Measurements from ENCODE around the gene FKBP15.
"Not testable (repeated sequence)": the region's sequence is repeated elsewhere in the genome, so short reads cannot be mapped to it uniquely, and the experiment has no call there.

FKBP15 gene

DNA sequence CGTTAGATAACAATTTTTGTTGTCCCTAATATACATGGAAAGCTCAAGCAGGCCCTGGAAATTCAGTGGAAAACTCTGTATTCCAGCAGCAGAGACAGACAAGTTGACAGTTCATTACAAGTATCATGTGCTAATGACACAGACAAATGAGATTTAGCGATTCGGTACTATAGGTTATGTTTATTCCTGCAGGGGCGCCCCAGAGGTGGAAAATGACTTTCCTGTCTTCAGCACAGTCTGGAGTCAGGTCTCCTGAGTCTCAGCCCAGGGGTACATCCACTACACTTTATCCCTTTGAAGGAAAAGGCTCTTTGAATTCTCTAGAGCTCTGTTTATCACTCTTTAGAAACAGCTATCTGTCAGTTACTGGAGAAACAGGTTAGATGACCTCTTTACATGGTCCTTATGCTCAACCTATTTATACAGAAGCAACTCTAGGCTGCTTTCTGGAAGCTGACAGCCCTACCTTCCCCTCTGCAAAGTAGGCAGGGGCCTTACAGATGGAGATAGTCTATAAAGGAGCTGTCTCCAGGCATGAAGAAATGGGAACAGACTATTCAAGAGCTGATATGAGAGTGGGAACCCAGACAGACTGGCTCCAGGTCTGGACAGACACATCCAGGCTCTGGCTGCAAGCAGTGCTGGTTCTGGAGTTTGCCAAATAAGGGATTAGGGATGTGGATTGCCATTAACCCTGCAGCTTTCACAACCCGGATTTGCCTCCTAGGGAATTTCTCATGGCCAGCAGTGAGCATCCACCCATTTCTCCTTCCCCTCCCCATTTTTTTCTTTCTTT, 77.4 kb downstream of the FKBP15 start:
- no peak for DNase-seq

DNA sequence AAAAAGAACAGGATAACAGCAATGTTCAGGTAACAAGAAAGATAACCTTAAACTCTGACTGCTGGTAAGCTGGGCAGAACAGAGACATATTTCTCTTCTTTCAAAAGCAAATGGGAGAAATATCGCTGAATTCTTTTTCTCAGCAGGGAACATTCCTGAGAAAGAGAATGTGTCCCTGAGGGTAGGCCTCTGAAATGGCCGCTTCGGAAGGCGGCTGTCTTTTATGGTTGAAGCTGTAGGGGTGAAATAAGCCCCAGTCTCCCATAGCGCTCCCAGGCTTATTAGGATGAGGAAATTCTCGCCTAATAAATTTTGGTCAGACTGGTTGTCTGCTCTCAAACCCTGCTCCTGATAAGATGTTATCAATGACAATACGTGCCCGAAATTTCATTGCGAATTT, 80.2 kb downstream of the FKBP15 start:
- not testable (repeated sequence) for DNase-seq

- no peak for DNase-seq
Observed at GRCh38 chr9:113139953-113140352, 81.1 kb downstream of the FKBP15 start.

DNA sequence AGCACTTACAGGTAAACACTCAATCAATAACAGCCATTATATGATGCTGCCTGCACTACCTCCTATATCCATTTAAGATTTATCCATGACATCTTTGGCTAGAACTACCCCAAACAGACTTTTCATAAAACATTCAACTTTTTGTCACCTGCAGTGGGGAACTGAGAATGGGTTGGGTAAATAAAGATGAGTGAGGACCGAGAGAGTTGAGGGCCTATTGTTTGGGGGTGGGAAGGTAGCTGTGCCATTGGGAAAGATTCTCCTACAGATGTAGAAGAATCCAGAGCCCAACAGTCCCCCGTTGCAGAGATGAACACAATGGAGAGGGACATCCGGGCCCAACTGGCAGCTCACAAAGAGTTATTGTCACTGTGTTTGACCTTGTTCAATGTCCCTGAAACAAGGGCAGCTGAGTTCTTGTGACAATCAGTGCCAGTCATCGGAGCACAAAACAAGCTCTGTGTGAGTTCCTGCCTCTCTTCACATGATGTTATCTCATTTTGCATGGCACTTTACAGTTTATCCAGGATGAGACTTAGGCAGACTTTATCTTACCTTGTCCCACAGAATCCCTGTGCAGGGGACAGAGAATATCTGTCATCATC, 81.8 kb downstream of the FKBP15 start:
- DNase-seq, result no peak

- no peak for DNase-seq
Observed at GRCh38 chr9:113138760-113139159, 82.3 kb downstream of the FKBP15 start.

- no peak for DNase-seq
Observed at GRCh38 chr9:113137196-113138168, 83.6 kb downstream of the FKBP15 start.

DNA sequence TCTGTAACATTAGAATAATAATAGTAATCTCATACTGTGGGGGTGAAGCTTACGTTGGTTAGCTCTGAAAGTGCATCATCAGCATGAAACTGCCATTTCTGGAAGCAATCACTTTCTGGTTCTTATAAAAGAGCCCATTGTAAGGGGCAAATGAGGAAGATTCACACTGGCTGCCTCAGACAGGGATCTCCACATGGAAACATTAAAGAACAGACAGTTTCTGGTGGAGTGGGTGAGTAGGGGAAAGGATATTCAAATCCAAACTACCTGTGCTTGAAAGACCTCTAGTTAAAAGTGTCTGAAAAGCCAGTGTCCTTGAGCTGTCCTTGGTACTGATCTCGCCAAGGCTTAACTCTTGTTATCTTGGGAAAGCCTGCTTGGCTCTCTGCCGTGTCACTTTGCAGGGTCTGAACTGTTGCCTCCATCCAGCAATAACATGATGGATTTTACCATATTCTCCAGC, 89.4 kb downstream of the FKBP15 start:
- DNase-seq, result no peak

- no peak for DNase-seq
Observed at GRCh38 chr9:113129884-113130283, 91.2 kb downstream of the FKBP15 start.

DNA sequence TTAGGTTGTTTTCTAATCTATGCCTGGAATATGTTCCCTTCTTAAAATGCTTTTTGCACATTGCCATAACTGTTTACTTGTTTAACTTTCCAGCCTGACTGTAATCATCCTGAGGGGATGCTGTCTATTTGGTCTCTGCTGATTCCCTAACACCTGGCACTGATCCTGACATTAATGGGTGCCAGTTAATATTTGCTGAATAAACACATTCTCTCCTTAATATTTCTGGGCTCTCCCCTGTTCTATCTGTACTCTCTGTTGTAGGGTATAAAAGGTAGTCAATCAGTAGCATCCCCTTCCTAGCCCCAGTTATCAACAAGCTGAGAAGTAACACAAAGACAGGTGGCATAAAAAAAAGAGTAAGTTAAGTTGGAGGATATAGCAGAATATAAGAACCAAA, 91.6 kb downstream of the FKBP15 start:
- DNase-seq, result no peak

- DNase-seq, result no peak
Observed at GRCh38 chr9:113125386-113126035, 95.6 kb downstream of the FKBP15 start.

- not testable (repeated sequence) for DNase-seq
Observed at GRCh38 chr9:113118829-113119228, 102.2 kb downstream of the FKBP15 start.
